ENCODE results near the gene CCND2. TPM values are rescaled to one million over a fixed set of nuclear protein-coding genes. Genes with fewer than 3 reads are reported as not detected.

Gene CCND2
- polyA plus RNA-seq, 1 donor from 2014 or later: 16.9 TPM

DNA sequence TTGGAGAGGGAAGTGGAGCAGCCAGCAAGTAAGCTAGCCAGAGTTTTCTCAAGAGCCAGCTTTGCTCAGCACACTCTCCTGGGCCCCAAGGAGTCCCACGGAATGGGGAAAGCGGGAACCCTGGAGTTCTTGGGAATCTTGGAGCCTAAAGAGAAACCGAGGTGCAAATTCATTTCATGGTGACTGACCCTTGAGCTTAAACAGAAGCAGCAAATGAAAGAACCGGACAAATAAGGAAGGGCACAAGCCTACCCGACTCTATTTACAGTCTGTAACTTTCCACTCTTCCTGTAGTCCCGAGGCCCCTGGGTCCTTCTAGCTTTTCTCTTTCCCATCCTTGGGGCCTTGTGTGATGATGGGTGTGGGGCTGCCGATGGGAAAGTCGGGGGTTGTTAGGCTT lies 29.3 kb downstream of the CCND2 start:
- no peak for TF ChIP-seq RAD21 (conservative IDR thresholded peaks at IDR 0.05)
- Histone ChIP-seq H3K9me3 (ENCODE audit: low read length) (no peaks in the 10 kb centered on the region), H2AFZ (ENCODE audit: low read depth, low read length) (no peak overlapping the region), H3K4me2 (ENCODE audit: low read length) (no peak overlapping the region), H4K20me1 (ENCODE audit: insufficient read depth) (no peaks in the 10 kb centered on the region), H3K36me3 (ENCODE audit: insufficient read depth, low read length) (peaks cover 4% of the 10 kb centered on the region), H3K9me2 (ENCODE audit: insufficient read depth, low read length) (no peaks in the 10 kb centered on the region), H3K27me3 (ENCODE audit: insufficient read depth, low read depth, low read length) (no peaks in the 10 kb centered on the region), H3K4me3 (ENCODE audit: low read length) (no peak overlapping the region), H3K9ac (ENCODE audit: low read length) (no peak overlapping the region), H3K79me2 (replicated peaks; ENCODE audit: insufficient read depth, low read length) (no peaks in the 10 kb centered on the region), H3F3A (ENCODE audit: insufficient read depth, low read length, poor library complexity, severe bottlenecking) (peaks cover 6% of the 10 kb centered on the region), H3K27ac (ENCODE audit: low read length) (no peak overlapping the region)

DNA sequence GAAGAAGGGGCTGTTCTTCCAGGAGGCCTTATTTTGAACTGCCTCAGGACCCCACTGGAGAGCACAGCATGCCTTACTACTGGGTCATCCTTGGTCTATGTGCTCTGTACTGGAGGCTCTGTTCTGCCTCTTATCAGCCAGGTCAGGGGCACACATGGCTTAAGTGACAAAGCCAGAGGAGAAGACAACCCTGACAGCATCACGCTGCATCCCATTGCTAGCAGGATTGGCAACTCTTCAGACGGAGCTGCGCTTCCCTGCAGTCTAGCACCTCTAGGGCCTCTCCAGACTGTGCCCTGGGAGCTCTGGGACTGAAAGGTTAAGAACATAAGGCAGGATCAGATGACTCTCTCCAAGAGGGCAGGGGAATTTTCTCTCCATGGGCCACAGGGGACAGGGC lies 30.2 kb downstream of the CCND2 start:
- TF ChIP-seq, protein P1, sequence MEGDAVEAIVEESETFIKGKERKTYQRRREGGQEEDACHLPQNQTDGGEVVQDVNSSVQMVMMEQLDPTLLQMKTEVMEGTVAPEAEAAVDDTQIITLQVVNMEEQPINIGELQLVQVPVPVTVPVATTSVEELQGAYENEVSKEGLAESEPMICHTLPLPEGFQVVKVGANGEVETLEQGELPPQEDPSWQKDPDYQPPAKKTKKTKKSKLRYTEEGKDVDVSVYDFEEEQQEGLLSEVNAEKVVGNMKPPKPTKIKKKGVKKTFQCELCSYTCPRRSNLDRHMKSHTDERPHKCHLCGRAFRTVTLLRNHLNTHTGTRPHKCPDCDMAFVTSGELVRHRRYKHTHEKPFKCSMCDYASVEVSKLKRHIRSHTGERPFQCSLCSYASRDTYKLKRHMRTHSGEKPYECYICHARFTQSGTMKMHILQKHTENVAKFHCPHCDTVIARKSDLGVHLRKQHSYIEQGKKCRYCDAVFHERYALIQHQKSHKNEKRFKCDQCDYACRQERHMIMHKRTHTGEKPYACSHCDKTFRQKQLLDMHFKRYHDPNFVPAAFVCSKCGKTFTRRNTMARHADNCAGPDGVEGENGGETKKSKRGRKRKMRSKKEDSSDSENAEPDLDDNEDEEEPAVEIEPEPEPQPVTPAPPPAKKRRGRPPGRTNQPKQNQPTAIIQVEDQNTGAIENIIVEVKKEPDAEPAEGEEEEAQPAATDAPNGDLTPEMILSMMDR (IDR thresholded peaks at IDR 0.05; ENCODE audit: poor library complexity, severe bottlenecking): no peak
- TF ChIP-seq, protein P2, sequence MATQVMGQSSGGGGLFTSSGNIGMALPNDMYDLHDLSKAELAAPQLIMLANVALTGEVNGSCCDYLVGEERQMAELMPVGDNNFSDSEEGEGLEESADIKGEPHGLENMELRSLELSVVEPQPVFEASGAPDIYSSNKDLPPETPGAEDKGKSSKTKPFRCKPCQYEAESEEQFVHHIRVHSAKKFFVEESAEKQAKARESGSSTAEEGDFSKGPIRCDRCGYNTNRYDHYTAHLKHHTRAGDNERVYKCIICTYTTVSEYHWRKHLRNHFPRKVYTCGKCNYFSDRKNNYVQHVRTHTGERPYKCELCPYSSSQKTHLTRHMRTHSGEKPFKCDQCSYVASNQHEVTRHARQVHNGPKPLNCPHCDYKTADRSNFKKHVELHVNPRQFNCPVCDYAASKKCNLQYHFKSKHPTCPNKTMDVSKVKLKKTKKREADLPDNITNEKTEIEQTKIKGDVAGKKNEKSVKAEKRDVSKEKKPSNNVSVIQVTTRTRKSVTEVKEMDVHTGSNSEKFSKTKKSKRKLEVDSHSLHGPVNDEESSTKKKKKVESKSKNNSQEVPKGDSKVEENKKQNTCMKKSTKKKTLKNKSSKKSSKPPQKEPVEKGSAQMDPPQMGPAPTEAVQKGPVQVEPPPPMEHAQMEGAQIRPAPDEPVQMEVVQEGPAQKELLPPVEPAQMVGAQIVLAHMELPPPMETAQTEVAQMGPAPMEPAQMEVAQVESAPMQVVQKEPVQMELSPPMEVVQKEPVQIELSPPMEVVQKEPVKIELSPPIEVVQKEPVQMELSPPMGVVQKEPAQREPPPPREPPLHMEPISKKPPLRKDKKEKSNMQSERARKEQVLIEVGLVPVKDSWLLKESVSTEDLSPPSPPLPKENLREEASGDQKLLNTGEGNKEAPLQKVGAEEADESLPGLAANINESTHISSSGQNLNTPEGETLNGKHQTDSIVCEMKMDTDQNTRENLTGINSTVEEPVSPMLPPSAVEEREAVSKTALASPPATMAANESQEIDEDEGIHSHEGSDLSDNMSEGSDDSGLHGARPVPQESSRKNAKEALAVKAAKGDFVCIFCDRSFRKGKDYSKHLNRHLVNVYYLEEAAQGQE (IDR thresholded peaks at IDR 0.05; ENCODE audit: borderline replicate concordance): no peak
- TF ChIP-seq MXI1 (conservative IDR thresholded peaks at IDR 0.05; ENCODE audit: poor library complexity, severe bottlenecking): no peak
- TF ChIP-seq POLR2AphosphoS5 (IDR thresholded peaks at IDR 0.05): no peak
- TF ChIP-seq EP300 (conservative IDR thresholded peaks at IDR 0.05; ENCODE audit: poor library complexity, severe bottlenecking): no peak
- no peak for TF ChIP-seq SMC3 (conservative IDR thresholded peaks at IDR 0.05; ENCODE audit: poor library complexity)
- no peak for TF ChIP-seq EZH2 (IDR thresholded peaks at IDR 0.05; ENCODE audit: borderline replicate concordance, insufficient read depth, low read length, poor library complexity, severe bottlenecking)
- TF ChIP-seq TAF1 (IDR thresholded peaks at IDR 0.05; ENCODE audit: low read depth): no peak
- TF ChIP-seq RAD21 (conservative IDR thresholded peaks at IDR 0.05): no peak
- H3K9me2 ChIP-seq (ENCODE audit: insufficient read depth, low read length): no peaks in the 10 kb centered on the region
- H3K36me3 ChIP-seq (ENCODE audit: insufficient read depth, low read length): peaks cover 4% of the 10 kb centered on the region
- no peaks in the 10 kb centered on the region for H3K9me3 ChIP-seq (ENCODE audit: low read length)
- no peaks in the 10 kb centered on the region for H4K20me1 ChIP-seq (ENCODE audit: insufficient read depth)
- no peaks in the 10 kb centered on the region for H3K79me2 ChIP-seq (replicated peaks; ENCODE audit: insufficient read depth, low read length)
- no peak overlapping the region for H3K9ac ChIP-seq (ENCODE audit: low read length)
- H2AFZ ChIP-seq (ENCODE audit: low read depth, low read length): no peak overlapping the region
- peaks cover 6% of the 10 kb centered on the region for H3F3A ChIP-seq (ENCODE audit: insufficient read depth, low read length, poor library complexity, severe bottlenecking)
- H3K27me3 ChIP-seq (ENCODE audit: insufficient read depth, low read depth, low read length): no peaks in the 10 kb centered on the region
- no peak overlapping the region for H3K27ac ChIP-seq (ENCODE audit: low read length)
- H3K4me3 ChIP-seq (ENCODE audit: low read length): no peak overlapping the region
- no peak overlapping the region for H3K4me2 ChIP-seq (ENCODE audit: low read length)

All from neural cell (in vitro differentiated cells).